ENCODE data around the gene USP14.
A peak's percentile ranks its signal among the peaks of the same experiment; 100 is the strongest.
"Not testable (repeated sequence)": the region's sequence is repeated elsewhere in the genome, so short reads cannot be mapped to it uniquely, and the experiment has no call there.

The USP14 gene

DNA sequence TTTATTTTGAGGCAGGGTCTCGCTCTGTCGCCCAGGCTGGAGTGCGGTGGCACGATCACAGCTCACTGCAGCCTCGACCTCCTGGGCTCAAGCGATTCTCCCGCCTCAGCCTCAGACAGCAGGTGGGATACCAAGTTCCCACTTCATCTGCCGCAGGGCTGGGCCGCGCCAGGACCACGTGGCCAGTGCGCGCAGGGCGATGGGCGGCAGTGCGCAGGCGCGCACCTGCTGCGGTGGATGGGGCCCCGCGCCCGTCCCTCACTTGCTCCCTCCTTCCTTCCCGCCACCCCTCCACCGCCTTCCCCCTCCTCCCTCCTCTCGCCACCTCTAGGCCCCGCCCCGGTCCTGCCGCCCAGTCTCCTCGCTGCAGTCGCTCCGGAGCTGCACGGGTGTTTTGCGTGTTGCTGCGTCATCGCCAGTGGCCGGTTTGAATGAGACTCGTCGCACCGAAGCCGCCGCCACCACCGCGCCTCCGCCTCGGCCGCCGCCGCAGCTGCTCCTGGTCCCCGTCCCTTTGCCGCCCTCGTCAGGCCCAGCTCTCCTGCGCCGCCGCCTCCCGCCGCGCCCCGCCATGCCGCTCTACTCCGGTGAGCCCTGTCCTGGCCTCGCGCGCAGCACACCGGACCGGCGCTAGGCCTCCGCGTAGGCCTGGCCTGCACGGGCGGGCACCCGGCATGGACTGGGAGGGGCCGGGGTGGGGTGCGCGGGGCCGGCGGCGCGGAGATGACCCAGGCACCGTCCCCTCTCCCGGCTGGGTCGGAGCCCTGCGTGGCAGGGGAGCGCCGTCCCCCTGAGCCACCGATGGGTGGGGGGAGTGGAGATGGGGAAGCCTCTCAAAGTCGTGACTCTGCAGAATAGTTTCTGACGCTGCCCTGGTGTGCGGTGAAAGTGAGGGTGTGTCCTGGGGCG, at the start of gene USP14:
Gene USP14, plus strand, starts transcription at position 430 of the 909 bp plus-strand sequence. Its CDS starts 142 bp downstream, at position 572.
- DNase-seq: peak; percentile 86 to 95

DNA sequence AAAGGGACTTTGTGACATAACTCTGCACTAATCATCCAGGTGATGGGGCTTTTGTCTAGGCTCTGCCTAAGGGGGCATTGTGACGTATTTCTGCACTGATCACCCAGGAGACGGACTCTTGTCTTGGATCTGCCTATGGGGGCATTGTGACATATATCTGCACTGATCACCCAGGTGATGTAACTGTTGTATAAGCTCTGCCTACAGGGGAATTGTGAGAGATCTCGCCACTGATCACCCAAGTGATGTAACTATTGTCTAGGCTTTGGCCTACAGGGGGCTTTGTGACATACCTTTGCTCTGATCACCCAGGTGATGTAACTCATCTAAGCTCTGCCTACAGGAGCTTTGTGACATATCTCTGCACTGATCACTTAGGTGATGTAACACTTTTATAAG, 49.7 kb upstream of the USP14 start:
- not testable (repeated sequence) for DNase-seq

DNA sequence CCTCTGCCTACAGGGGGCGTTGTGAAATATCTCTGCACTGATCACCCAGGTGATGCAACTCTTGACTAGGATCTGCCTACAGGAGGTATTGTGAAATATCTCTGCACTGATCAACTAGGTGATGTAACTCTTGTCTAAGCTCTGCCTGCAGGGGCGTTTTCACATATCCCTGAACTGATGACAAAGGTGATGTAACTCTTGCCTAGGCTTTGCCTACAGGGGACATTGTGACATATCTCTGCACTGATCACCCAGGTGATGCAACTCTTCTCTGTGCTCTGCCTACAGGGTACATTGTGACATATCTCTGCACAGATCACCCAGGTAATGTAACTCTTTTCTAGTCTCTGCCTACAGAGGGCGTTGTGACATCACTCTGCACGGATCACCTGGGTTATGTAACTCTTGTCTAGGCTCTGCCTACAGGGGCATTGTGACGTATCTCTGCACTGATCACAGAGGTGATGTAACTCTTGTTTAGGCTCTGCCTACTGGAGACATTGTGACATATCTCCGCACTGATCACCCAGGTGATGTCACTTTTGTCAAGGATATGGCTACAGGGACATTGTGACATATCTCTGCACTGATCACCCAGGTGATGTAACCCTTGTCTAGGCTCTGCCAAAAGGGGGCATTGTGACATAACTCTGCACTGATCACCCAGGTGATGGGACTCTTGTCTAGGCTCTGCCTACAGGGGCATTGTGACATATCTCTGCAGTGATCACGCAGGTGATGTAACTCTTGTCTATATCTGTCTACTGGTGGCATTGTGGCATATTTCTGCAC, 49.0 kb upstream of the USP14 start:
- DNase-seq: not testable (repeated sequence)

DNA sequence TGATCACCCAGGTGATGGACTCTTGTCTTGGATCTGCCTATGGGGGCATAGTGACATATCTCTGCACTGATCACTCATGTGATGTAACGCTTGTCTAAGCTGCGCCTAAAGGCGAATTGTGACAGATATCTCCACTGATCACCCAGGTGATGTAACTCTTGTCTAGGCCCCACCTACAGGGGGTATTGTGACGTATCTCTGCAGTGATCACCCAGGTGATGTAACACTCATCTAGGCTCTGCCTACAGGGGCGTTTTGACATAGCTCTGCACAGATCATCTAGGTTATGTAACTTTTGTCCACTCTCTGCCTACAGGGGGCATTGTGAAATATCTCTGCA, 48.5 kb upstream of the USP14 start:
- DNase-seq: not testable (repeated sequence)

DNA sequence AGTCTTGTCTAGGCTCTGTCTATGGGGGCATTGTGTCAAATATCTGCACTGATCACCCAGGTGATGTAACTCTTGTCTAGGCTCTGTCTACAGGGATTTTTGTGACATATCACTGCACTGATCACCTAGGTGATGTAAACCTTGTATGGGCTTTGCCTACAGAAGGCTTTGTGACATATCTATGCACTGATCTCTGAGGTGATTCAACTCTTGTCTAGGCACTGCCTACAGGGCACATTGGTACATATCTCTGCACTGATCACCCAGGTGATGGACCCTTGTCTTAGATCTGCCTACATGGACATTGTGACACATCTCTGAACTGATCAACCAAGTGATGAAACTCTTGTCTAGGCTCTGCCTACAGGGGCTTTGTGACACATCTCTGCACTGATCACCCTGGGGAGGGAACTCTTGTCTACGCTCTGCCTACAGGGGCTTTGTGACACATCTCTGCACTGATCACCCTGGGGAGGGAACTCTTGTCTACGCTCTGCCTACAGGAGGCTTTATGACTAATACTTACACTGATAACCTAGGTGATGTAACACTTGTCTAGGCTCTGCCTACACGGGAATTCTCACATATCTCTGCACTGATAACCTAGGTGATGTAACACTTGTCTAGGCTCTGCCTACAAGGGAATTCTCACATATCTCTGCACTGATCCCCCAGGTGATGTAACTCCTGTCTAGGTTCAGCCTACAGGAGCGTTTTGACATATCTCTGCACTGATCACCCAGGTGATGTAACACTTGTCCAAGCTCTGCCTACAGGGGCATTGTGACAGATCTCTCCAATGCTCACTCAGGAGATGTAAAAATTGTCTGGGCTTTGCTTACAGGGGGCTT, 47.8 kb upstream of the USP14 start:
- DNase-seq: not testable (repeated sequence)

DNA sequence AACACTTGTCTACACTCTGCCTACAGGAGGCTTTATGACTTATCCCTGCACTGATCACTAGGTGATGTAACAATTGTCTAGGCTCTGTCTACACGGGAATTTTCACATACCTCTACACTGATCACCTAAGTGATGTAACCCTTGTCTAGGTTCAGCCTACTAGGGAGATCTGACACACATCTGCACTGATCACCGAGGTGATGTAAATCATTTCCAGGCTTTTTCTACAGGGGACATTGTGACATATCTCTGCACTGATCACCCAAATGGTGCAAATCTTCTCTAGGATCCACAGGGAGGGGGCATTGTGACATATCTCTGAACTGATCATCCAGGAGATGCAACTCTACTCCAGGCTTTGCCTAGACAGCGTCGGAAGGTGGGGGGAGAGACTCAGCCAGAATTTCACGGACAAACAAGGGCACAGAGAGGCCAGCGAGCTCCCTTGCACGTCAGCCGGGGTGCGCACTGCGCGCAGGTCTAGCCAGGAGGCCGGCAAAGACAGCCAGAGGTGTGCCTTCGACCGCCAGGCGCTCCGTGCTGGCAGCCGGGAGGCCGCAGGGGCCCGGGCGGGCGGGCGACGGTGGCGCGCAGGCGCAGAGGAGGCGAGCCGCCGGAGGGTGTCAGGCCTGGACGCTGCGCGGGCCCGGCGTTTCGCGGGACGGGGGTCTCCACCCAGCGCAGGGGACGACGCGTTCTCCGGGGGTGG, 46.9 kb upstream of the USP14 start:
- no peak for DNase-seq

DNA sequence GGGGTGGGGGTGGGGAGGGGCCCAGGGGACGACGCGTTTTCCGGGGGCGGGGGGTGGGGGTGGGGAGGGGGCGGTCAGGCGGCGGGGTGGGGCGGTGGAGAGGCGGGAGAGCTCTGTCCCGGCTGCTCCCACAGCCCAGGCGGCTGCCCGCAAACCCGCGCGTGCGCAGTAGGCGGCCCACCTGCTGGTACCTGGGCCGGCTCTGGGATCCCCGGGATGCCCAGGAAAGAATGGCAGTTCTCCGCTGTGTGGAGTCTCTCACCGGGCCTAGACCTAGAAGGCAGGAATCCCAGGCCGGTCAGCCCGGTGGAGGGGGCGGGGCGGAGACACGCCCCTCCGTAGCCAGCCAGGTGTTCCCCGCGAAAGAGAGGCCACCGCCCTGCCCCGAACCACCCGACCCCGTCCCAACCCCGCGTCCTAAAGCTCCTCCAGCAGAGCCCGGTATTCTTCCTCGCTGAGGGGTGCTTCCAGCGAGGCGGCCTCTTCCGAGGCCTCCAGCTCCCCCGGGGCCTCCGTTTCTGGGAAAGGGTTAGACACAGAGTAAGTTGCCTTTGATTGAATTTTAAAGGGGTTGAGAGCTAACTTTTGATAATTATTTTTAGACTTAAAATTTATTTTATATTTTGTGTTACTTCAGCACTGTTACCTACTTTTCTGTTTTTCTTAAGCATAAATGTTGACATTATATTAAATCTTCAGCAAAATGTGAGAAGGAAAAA, 46.2 kb upstream of the USP14 start:
- DNase-seq: not testable (repeated sequence)

DNA sequence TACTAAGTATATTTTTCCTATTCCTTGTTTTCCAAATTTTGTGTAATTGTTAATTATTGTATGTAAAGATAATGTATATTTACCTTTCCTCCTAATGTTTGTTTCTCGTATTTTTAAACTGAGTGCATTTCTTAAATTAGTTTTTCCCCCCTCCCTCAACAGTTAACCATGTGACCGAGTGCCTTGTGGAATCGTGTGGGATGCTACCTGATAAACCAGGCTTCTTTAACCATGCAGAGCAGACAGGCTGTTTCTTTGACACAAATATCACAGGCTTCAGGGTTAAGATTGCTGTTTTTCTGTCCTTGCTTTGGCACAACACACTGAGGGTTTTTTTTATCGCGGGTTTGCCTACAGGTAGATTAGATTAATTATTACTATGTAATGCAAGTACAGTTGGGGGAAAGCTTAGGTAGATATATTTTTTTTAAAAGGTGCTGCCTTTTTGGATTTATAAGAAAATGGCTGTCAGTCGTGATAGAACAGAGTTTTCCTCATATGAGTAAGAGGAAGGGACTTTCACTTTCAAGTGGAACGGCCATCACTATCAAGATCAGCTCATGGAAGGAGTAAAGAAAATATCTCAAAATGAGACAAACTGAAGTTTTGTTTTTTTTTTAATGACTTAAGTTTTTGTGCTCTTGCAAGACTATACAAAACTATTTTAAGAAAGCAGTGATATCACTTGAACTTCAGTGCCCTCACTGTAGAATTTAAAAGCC, 37.7 kb upstream of the USP14 start:
- not testable (repeated sequence) for DNase-seq

DNA sequence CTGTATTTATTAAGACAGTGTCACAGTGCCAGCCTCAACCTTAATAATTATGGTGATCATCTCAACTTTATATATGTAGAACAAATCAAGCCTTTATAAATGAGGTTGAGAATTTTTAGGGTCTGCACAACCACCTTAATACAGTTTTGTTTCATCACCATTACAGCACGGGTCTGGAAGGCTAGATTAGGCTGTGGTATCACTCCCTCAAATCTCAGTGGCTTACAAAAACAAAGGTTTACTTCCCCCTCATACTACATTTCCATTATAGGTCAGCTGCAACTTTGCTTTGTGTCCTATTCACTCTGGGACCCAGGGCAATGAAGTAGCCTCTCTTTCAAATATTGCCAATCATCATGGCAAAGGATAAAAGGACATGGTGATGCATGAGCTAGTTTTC, 23.3 kb upstream of the USP14 start:
- DNase-seq: no peak

DNA sequence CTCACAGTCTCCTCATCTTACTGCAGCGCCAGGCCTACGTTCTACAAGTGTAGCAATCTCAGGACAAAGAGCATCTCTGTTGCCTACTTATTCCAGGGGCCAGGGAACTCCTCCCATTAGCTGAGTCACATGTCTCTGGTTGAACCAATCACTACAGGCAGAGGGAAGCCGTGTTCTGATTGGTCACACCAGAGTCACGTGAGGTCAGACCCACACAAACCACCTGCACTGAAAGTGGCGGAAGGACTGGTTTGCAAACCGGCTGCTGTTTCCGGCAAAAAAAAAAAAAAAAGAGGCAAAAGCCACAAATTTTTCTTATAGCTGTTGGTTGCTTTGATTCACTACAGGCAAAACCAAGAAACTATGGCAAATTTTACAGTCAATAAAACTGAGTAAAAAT, 21.9 kb upstream of the USP14 start:
- peak in 1 of 2 experiments; percentile 35 for DNase-seq

DNA sequence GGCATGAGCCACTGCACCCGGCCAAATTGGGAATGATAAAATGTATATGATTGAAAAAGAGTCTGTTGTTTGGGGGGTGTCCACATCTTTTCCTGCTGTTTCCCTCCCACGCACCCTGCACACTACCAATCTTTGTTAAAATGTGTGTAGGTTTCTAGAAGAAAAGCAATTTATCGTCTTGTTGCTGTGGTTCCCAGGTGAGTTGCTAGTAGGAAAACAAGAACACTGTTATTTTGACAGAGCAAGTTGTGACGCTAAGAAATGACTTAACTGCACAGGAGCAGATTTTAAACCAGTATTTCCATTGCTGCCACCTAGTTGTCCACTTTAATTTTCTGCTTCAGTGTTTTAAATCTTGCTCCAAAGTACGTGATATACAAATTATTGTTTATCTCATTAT, 21.0 kb upstream of the USP14 start:
- DNase-seq: no peak

DNA sequence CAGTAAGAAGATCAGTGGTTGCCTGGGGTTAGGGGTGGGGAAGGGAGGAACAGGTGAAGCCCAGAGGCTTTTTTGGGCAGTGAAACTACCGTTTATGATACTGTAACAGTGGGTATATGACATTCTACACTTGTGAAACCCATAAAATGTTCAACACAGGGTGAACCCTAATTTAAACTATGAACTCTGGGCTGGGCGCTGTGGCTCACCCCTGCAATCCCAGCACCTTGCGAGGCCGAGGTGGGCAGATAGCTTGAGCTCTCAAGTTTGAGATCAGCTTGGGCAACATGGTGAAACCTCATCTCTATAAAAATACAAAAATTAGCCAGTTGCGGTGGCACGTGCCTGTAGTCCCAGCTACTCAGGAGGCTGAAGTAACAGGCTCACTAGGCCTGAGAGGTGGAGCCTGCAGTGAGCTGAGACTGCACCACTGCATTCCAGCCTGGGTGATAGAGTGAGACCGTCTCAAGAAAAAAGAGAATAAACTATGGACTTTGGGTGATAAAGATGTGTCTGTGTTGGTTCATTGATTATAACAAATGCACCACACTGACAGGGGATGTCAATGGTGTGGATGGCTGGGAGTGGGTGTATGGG, 17.6 kb upstream of the USP14 start:
- DNase-seq: no peak

DNA sequence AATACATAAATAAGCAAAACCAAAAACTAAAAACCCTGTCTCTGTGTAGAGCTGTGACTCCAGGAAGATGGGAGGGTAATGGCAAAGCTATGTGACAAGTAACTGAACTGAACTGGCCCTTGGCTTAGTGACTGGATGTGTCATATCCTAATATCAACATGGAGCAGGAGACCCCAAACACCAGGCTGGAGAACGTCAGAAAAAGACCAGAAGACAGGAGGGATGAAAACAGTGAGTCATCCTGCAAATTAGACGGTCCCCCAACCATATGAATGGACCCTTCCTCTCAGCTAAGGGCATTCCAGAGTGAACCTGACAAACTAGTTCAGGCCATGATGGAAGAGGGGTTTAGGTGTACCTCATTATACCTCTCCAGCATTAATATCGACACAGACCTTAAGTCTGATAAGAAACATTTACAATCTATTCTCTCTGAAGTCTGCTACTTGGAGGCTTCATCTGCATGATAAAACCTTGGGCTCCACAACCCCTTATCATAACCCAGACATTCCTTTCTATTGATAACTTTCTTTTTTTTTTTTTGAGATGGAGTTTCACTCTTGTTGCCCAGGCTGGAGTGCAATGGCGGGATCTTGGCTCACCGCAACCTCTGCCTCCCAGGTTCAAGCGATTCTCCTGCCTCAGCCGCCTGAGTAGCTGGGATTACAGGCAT, 15.6 kb upstream of the USP14 start:
- not testable (repeated sequence) for DNase-seq

DNA sequence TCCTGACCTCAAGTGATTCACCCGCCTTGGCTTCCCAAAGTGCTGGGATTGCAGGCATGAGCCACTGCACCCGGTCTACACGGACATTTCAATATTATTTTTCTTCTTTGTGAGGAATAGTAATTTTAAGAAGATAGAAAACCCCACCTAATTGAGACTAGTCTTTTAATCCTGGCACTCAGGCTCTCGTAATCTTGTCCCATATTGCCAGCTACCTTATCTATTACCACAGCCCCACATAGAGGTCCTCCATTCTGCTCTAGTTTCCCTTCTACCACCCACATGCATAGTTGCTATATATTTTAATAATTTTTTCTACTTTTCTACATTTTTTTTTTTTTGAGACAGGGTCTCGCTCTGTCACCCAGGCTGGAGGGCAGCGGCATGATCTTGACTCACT, 9.5 kb upstream of the USP14 start:
- no peak for DNase-seq

DNA sequence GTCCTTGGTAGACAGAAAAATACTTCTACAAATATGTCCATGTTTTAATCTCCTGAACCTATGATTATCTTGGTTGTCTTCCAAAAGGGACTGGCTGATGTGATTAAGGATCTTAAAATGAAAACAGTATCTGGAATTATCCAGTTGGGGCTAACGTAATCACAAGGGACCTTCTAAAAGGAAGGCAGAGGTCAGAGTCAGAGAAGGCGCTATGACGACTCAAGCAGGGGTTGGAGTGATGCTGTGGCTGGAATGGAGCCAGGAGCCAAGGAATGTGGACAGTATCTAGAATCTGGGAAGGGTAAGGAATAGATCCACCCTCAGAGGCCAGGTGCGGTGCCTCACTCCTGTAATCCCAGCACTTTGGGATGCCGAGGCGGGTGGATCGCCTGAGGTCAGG, 4.2 kb upstream of the USP14 start:
- no peak for DNase-seq

DNA sequence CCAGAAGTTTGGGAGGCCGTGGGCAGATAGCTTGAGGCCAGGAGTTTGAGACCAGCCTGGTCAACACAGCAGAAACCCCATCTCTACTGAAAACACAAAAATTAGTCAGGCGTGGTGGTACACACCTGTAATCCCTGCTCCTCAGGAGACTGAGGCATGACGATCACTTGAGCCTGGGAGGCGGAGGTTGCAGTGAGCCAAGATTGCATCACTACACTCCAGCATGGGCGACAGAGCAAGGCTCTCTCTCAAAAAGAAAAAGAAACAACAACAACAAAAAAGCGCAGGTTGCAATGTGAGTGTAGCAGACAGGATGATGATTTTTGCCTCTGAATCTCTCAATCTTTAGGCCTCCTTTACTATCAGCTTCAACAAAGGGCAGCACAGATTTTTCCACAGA, 2.7 kb upstream of the USP14 start:
- DNase-seq: no peak

DNA sequence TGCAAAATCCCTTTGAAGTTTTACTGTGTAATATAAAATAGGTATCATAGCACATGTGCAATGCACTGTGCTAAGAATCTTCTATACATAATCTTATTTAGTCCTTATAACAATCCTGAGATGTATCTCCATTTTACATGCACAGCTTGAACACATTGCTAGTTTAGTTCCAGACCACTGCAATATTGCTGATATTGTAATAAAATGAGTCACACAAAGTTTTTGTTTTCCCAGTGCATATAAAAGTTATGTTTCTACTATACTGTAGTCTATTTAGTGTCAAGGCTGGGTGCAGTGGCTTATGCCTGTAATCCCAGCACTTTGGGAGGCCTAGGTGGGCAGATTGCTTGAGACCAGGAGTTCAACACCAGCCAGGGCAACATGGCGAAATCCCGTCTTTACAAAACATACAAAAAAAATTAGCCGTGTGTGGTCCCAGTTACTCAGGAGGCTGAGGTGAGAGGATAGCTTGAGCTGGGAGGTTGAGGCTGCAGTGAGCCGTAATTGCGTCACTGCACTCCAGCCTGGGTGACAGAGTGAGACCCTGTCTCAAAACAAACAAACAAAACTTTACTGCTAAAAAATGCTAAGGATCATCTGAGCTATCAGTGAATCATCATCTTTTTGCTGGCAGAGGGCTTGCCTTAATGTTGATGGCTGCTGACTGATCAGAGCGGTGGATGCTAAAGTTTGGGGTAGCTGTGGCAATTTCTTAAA, 1.7 kb upstream of the USP14 start:
- no peak for DNase-seq

DNA sequence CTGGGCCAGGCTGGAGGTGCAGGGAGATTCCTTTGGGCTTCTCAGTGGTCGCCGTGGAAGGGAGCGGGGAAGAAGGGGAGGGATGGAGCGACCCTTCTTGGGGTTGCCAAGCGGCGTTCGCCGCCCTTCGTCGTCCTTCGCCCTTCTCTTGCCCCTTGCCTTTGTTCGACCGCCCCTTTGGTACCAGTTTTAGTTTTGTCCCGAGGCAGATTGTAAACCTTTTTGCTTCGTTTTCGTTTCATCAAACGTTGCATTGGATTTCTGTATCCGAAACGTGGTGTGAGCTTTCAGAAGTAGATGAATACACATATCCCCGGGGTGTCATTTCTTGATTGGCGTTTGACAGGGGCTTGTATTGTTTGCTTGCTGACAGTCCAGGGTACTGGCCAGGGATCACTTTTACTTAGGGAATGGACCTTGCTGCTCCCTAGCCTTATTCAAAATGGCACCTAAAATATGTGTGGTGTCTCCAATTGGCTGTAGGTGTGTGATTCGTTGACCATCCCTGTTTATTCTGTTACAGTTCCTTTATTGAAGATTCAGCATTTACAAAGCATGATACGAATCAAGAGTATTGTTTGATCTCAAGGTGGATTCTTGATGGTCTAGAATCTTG, 788 bp downstream of the USP14 start:
- DNase-seq: no peak

DNA sequence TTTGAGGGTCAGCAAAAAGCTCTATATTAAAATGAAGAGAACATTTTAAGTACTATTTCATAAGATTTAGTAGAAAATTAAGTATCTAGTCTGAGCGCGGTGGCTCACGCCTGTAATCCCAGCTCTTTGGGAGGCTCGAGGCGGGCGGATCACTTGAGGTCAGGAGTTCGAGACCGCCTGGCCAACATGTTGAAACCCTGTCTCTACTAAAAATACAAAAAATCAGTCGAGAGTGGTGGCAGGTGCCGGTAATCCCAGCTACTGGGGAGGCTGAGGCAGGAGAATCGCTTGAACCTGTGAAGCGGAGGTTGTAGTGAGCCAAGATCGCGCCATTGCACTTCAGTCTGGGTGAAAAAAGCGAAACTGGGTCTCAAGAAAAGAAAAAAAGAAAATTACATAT, 1.6 kb downstream of the USP14 start:
- no peak for DNase-seq

Data from NCI-H446 (cell line).